ENCODE measurements around the gene KARS1.

Gene KARS1

DNA sequence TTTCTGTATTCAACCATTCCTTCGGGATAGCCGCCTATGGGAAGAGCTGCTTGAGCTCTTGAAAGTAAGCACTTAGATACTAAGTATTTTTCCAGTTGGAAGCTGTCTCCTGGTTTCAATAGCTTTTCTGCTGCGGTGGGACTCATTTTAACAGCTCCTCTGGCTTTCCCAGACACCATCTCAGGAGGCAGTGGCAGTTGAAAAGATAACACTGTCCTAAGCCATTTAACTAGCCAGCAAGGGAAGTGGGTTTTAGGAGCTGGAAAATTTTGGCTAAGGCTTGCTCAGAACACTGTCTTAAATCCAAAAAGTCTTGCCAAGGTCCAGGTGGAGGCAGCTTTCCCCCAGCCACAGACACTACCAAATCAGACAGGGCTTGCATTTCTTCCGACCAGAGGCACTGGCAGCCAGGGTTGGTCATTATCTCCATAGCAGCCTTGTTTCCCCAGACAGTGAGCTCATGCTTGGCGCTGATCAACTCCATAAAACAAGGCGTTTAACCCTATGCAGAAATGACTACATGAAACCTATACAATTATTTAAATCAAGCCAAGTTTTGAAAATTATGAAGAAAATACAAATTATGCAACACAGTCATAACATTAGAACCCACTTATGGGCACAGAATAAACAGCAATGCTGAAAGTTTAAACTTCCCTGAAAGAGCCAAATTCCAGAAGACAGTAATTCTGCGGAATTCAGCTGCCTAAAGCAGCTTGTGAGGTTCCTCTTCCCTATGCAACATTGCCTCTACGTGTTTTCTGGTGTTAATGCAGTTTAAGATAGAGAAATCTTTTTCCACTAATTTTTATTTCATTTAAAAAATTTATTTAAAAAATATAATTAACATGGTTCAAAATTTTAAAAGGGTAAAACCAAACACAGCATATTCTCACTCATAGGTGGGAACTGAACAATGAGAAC, 56.3 kb downstream of the KARS1 start:
- TF ChIP-seq, protein P1, sequence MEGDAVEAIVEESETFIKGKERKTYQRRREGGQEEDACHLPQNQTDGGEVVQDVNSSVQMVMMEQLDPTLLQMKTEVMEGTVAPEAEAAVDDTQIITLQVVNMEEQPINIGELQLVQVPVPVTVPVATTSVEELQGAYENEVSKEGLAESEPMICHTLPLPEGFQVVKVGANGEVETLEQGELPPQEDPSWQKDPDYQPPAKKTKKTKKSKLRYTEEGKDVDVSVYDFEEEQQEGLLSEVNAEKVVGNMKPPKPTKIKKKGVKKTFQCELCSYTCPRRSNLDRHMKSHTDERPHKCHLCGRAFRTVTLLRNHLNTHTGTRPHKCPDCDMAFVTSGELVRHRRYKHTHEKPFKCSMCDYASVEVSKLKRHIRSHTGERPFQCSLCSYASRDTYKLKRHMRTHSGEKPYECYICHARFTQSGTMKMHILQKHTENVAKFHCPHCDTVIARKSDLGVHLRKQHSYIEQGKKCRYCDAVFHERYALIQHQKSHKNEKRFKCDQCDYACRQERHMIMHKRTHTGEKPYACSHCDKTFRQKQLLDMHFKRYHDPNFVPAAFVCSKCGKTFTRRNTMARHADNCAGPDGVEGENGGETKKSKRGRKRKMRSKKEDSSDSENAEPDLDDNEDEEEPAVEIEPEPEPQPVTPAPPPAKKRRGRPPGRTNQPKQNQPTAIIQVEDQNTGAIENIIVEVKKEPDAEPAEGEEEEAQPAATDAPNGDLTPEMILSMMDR (IDR thresholded peaks at IDR 0.05; ENCODE audit: insufficient read depth, low read length, poor library complexity, severe bottlenecking): no peak
- TF ChIP-seq EZH2phosphoT487 (conservative IDR thresholded peaks at IDR 0.05; ENCODE audit: low read length): no peak
- no peak overlapping the region for H3K4me2 ChIP-seq (ENCODE audit: low read depth, low read length, poor library complexity, severe bottlenecking)
- no peaks in the 10 kb centered on the region for H3F3A ChIP-seq (ENCODE audit: insufficient read depth)
- no peaks in the 10 kb centered on the region for H3K79me2 ChIP-seq (ENCODE audit: insufficient read depth, low read length)
- no peak overlapping the region for H3K27ac ChIP-seq (ENCODE audit: low read depth, low read length)
- no peak overlapping the region for H2AFZ ChIP-seq (ENCODE audit: low read depth, low read length, severe bottlenecking)
- H3K9ac ChIP-seq (ENCODE audit: low read length): no peak overlapping the region
- no peaks in the 10 kb centered on the region for H3K9me3 ChIP-seq (ENCODE audit: insufficient read depth, low read length)
- H3K36me3 ChIP-seq (ENCODE audit: low read length): no peaks in the 10 kb centered on the region
- H3K27me3 ChIP-seq (ENCODE audit: low read length): no peaks in the 10 kb centered on the region
- no peaks in the 10 kb centered on the region for H3K9me2 ChIP-seq (replicated peaks; ENCODE audit: insufficient read depth, low read length)
- H3K4me3 ChIP-seq (ENCODE audit: insufficient read depth, low read length, poor library complexity, severe bottlenecking): no peak overlapping the region
- no peaks in the 10 kb centered on the region for H4K20me1 ChIP-seq (ENCODE audit: low read depth, low read length)

DNA sequence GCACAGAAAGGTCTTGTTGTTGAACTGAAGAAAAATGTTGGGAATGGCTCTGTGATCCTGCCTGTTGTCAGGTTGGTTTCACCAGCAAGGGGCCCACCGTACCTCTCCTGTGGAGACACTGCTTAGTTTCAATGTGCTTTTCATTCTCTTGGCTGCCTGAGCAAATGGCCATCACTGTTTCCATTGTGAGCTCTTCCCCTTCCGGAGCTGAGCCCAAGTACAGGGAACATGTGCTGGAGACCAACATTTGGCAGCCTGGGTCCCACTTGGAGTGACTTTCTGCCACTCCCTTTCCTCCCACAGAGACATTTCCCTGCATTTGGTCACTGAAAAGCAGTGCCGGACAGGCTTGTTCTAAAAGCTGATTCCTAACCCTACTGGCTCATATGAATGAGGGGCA, 58.2 kb downstream of the KARS1 start:
- no peaks in the 10 kb centered on the region for H3K79me2 ChIP-seq (ENCODE audit: insufficient read depth, low read length)
- H3K9me2 ChIP-seq (replicated peaks; ENCODE audit: insufficient read depth, low read length): no peaks in the 10 kb centered on the region
- TF ChIP-seq, protein P1 (IDR thresholded peaks at IDR 0.05; ENCODE audit: insufficient read depth, low read length, poor library complexity, severe bottlenecking): no peak
- TF ChIP-seq EZH2phosphoT487 (conservative IDR thresholded peaks at IDR 0.05; ENCODE audit: low read length): no peak
- no peak overlapping the region for H3K9ac ChIP-seq (ENCODE audit: low read length)
- H3K4me3 ChIP-seq (ENCODE audit: insufficient read depth, low read length, poor library complexity, severe bottlenecking): no peak overlapping the region
- no peaks in the 10 kb centered on the region for H3F3A ChIP-seq (ENCODE audit: insufficient read depth)
- no peak overlapping the region for H3K4me2 ChIP-seq (ENCODE audit: low read depth, low read length, poor library complexity, severe bottlenecking)
- no peaks in the 10 kb centered on the region for H3K36me3 ChIP-seq (ENCODE audit: low read length)
- no peaks in the 10 kb centered on the region for H4K20me1 ChIP-seq (ENCODE audit: low read depth, low read length)
- H3K27me3 ChIP-seq (ENCODE audit: low read length): no peaks in the 10 kb centered on the region
- H3K9me3 ChIP-seq (ENCODE audit: insufficient read depth, low read length): no peaks in the 10 kb centered on the region
- no peak overlapping the region for H2AFZ ChIP-seq (ENCODE audit: low read depth, low read length, severe bottlenecking)
- no peak overlapping the region for H3K27ac ChIP-seq (ENCODE audit: low read depth, low read length)

DNA sequence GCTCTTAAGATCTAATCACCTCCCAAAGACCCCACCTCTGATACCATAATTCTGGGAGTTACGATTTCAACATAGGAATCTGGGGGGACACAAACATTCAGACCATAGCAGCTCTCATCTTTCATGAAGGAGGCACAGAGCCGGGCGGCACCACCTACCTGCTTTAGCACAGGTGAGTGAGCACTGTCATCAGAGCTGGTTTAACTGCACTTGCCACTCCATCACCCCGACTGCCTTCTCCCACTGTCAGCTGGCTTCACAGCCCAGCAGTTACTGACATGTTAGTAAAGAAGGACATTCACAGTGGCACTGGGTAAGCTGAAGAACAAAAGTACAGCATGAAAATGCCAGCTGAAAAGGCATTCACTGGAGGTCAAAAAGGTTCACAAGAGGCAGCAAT, 58.7 kb downstream of the KARS1 start:
- Histone ChIP-seq H3K9me2 (replicated peaks; ENCODE audit: insufficient read depth, low read length) (no peaks in the 10 kb centered on the region), H3F3A (ENCODE audit: insufficient read depth) (0 out of 2 replicates have a peak, but pooled peaks cover 4% of the 10 kb centered on the region), H3K9ac (ENCODE audit: low read length) (no peak overlapping the region), H3K36me3 (ENCODE audit: low read length) (no peaks in the 10 kb centered on the region), H4K20me1 (ENCODE audit: low read depth, low read length) (no peaks in the 10 kb centered on the region), H3K27ac (ENCODE audit: low read depth, low read length) (no peak overlapping the region), H3K9me3 (ENCODE audit: insufficient read depth, low read length) (no peaks in the 10 kb centered on the region), H3K27me3 (ENCODE audit: low read length) (no peaks in the 10 kb centered on the region), H3K4me3 (ENCODE audit: insufficient read depth, low read length, poor library complexity, severe bottlenecking) (no peak overlapping the region), H3K79me2 (ENCODE audit: insufficient read depth, low read length) (no peaks in the 10 kb centered on the region), H2AFZ (ENCODE audit: low read depth, low read length, severe bottlenecking) (no peak overlapping the region), H3K4me2 (ENCODE audit: low read depth, low read length, poor library complexity, severe bottlenecking) (no peak overlapping the region)
- no peak for TF ChIP-seq EZH2phosphoT487 (conservative IDR thresholded peaks at IDR 0.05; ENCODE audit: low read length)
- TF ChIP-seq, protein P1 (IDR thresholded peaks at IDR 0.05; ENCODE audit: insufficient read depth, low read length, poor library complexity, severe bottlenecking): no peak

Data from SU-DHL-6 (cell line).